ENCODE data around the gene PTH2R.

The PTH2R gene

DNA sequence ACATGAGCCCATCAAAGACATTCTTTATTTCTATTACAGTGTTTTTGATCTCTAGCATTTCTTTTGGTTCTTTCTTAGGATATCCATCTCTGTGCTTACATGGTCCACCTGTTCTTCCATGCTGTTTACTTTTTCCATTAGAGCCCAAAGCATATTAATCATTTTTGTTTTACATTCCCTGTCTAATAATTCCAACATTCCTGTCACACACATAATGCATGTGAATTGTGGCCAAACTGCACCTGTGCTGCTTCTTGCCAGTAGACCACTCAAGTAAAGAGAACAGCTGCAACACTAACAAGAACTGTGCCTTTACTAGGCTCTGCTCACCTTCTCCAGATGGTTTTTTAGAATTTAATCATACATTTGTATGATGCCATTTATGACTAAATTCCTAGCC lies 103.0 kb downstream of the PTH2R start:
- no peaks in the 10 kb centered on the region for H4K20me1 ChIP-seq (ENCODE audit: control insufficient read depth, insufficient read depth, low read depth, low read length)
- H3K27me3 ChIP-seq (ENCODE audit: control insufficient read depth, low read length): no peaks in the 10 kb centered on the region
- H3K9me2 ChIP-seq (replicated peaks; ENCODE audit: control insufficient read depth, low read length): no peaks in the 10 kb centered on the region
- no peaks in the 10 kb centered on the region; the same call in 1 of the 2 replicates for H3K9me3 ChIP-seq (ENCODE audit: control insufficient read depth, insufficient read depth, low read length)
- no peak overlapping the region for H3K27ac ChIP-seq (ENCODE audit: low read depth, low read length)
- H3K79me2 ChIP-seq (ENCODE audit: control insufficient read depth, low read length): no peaks in the 10 kb centered on the region
- no peaks in the 10 kb centered on the region for H3F3A ChIP-seq (ENCODE audit: control insufficient read depth, insufficient read depth)
- no peak overlapping the region for H3K4me3 ChIP-seq (ENCODE audit: low read length)
- TF ChIP-seq, protein P1, sequence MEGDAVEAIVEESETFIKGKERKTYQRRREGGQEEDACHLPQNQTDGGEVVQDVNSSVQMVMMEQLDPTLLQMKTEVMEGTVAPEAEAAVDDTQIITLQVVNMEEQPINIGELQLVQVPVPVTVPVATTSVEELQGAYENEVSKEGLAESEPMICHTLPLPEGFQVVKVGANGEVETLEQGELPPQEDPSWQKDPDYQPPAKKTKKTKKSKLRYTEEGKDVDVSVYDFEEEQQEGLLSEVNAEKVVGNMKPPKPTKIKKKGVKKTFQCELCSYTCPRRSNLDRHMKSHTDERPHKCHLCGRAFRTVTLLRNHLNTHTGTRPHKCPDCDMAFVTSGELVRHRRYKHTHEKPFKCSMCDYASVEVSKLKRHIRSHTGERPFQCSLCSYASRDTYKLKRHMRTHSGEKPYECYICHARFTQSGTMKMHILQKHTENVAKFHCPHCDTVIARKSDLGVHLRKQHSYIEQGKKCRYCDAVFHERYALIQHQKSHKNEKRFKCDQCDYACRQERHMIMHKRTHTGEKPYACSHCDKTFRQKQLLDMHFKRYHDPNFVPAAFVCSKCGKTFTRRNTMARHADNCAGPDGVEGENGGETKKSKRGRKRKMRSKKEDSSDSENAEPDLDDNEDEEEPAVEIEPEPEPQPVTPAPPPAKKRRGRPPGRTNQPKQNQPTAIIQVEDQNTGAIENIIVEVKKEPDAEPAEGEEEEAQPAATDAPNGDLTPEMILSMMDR (IDR thresholded peaks at IDR 0.05; ENCODE audit: low read depth, low read length, poor library complexity, severe bottlenecking): no peak
- TF ChIP-seq EZH2phosphoT487 (IDR thresholded peaks at IDR 0.05; ENCODE audit: borderline replicate concordance, low read length): no peak
- H3K36me3 ChIP-seq (ENCODE audit: control insufficient read depth, low read length): no peaks in the 10 kb centered on the region
- H3K4me2 ChIP-seq (ENCODE audit: low read length): no peak overlapping the region
- H3K4me1 ChIP-seq (ENCODE audit: control insufficient read depth, low read length): no peaks in the 10 kb centered on the region

DNA sequence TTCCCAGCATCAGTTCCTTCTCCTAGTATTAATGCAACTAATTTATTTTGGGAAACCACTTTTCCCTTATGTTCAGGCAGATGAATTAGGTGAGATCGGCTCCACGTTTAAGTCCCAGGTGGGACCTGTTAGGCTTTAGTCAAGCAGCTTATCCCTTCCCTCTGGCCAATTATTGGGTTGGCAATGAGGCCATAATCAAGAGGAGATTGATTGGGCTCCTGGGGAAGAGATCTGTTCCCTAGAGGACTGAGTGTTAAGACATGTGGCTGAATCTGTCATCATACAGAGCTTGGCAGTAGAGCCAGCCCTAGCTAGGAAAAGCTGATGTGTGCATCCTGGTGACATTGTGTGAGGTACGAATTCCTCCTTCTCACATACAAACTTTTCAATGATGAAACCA lies 104.4 kb downstream of the PTH2R start:
- no peaks in the 10 kb centered on the region for H4K20me1 ChIP-seq (ENCODE audit: control insufficient read depth, insufficient read depth, low read depth, low read length)
- no peak overlapping the region for H3K27ac ChIP-seq (ENCODE audit: low read depth, low read length)
- no peaks in the 10 kb centered on the region for H3K4me1 ChIP-seq (ENCODE audit: control insufficient read depth, low read length)
- H3K27me3 ChIP-seq (ENCODE audit: control insufficient read depth, low read length): no peaks in the 10 kb centered on the region
- H3K36me3 ChIP-seq (ENCODE audit: control insufficient read depth, low read length): no peaks in the 10 kb centered on the region
- no peak overlapping the region for H3K4me2 ChIP-seq (ENCODE audit: low read length)
- no peaks in the 10 kb centered on the region; the same call in 1 of the 2 replicates for H3K9me3 ChIP-seq (ENCODE audit: control insufficient read depth, insufficient read depth, low read length)
- no peaks in the 10 kb centered on the region for H3F3A ChIP-seq (ENCODE audit: control insufficient read depth, insufficient read depth)
- TF ChIP-seq, protein P1 (IDR thresholded peaks at IDR 0.05; ENCODE audit: low read depth, low read length, poor library complexity, severe bottlenecking): no peak
- TF ChIP-seq EZH2phosphoT487 (IDR thresholded peaks at IDR 0.05; ENCODE audit: borderline replicate concordance, low read length): no peak
- H3K79me2 ChIP-seq (ENCODE audit: control insufficient read depth, low read length): no peaks in the 10 kb centered on the region
- no peak overlapping the region for H3K4me3 ChIP-seq (ENCODE audit: low read length)
- no peaks in the 10 kb centered on the region for H3K9me2 ChIP-seq (replicated peaks; ENCODE audit: control insufficient read depth, low read length)

DNA sequence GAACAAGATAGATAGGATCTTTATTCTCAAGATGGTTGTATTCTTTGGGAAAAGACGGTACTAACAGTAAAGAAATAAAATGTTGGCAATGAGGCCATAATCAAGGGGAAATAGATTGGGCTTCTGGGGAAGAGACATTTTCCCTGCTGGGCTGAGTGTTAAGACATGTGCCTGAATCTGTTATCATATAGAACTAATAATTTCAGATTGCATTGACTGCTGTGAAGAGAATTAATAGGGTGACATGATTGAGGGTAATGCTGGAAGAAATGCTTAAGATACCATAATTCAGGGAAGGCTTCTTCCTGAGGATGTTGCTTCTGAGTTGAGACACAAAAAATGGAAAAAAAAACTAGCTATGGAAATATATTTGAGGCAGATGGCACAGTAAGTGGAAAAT lies 105.0 kb downstream of the PTH2R start:
- H3K4me1 ChIP-seq (ENCODE audit: control insufficient read depth, low read length): no peaks in the 10 kb centered on the region
- no peak overlapping the region for H3K27ac ChIP-seq (ENCODE audit: low read depth, low read length)
- TF ChIP-seq, protein P1 (IDR thresholded peaks at IDR 0.05; ENCODE audit: low read depth, low read length, poor library complexity, severe bottlenecking): no peak
- TF ChIP-seq EZH2phosphoT487 (IDR thresholded peaks at IDR 0.05; ENCODE audit: borderline replicate concordance, low read length): no peak
- H3K27me3 ChIP-seq (ENCODE audit: control insufficient read depth, low read length): no peaks in the 10 kb centered on the region
- no peak overlapping the region for H3K4me2 ChIP-seq (ENCODE audit: low read length)
- H3K79me2 ChIP-seq (ENCODE audit: control insufficient read depth, low read length): no peaks in the 10 kb centered on the region
- H4K20me1 ChIP-seq (ENCODE audit: control insufficient read depth, insufficient read depth, low read depth, low read length): no peaks in the 10 kb centered on the region
- no peak overlapping the region for H3K4me3 ChIP-seq (ENCODE audit: low read length)
- no peaks in the 10 kb centered on the region for H3K36me3 ChIP-seq (ENCODE audit: control insufficient read depth, low read length)
- H3F3A ChIP-seq (ENCODE audit: control insufficient read depth, insufficient read depth): no peaks in the 10 kb centered on the region
- no peaks in the 10 kb centered on the region; the same call in 1 of the 2 replicates for H3K9me3 ChIP-seq (ENCODE audit: control insufficient read depth, insufficient read depth, low read length)
- H3K9me2 ChIP-seq (replicated peaks; ENCODE audit: control insufficient read depth, low read length): no peaks in the 10 kb centered on the region

Measured in DOHH2 (cell line).